Ecto neural progenitor cell (in vitro differentiated cells): ENCODE results near the gene EPB41L4B.

Experiments
- DNase-seq: peaks from one replicate; pipeline ENCODE4 v3.0.0-alpha.2; 2018; ENCODE audit warnings: low spot score

The EPB41L4B gene

DNA sequence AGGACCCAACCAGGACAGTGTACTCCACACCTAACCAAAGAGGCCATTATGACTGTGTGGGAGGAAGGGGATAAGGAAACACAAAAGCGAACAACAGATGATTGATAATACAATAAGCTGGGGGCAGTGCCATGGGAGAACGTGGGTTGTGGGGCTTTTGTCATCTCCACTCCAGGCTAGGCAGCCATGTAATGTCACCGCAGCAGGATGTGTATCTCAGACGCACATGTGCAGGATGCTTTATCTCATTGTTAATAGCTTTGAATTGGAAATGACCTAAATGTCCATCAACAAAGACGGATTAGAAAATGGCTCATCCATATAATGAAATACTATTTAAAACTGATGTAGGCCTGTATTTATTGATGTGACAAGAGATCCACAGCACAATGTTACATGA lies 51.0 kb downstream of the EPB41L4B start:
- DNase-seq: no peak

DNA sequence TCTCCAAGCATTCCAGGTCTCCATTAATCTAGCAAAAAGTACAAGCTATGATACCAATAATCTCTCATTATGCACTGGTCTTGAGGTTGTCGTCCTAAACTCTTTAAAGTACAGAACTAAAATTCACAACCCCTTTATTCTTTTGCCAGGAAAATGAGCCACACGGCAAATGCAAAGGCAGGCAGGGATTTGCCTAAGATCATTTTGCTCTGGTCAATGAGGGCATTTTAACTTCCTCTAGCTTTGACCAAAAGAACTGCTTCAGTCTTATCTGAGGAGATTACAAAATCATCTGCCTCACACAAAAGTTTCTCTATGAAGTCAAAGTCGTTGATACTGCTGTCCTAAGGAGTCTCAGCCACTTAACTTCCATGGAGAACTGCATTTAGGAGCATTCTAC lies 51.8 kb downstream of the EPB41L4B start:
- no peak for DNase-seq

DNA sequence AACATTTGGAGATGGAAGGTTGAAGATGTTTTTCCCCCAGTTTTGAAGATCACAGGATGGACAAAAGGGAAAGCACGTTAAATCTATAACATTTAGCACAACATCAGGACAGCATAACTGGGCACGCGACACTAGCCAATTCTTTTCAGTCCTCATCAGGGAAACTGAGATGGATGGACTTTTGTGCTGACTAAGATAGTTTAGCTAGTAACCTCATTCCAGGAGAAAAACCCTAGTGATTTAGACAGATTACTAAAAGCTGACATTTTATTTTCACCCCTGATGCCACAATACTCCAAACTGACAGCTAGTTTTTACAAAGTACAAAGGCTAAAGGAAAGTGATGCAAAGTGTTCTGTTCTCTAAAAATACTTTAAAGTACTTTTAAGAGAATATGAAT lies 53.3 kb downstream of the EPB41L4B start:
- DNase-seq: no peak

DNA sequence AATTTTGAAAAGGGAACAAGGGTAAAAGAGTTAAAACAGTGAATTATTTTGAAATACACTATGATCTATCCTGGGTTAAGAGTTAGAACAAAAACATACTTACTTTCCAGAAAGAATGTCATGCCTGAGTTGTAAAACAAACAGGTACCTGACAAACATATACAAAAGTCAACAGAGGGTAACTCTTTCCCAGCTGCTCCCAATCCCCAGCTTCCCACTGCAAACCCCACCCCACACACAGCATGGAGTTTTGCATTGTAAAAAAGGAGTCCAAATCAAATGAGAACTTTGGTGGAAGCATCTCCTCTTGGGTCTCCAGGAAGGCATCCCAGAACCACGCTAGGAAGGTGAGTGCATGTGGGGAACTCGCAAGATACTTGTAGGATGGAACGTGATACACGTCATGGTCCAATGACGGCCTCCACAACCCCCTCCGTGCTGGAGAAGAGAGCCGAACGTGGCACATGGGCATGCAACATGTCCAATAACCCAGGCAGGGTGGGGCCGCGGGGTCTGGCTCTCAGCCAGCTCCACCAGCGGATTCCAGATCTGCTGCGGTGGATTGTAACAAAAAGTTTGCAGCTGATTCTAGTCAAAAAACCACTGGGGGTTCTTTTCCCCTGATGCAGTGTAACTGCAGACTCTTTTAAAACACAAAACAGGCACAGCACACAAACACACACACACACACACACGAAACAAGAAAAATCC lies 55.8 kb downstream of the EPB41L4B start:
- no peak for DNase-seq

DNA sequence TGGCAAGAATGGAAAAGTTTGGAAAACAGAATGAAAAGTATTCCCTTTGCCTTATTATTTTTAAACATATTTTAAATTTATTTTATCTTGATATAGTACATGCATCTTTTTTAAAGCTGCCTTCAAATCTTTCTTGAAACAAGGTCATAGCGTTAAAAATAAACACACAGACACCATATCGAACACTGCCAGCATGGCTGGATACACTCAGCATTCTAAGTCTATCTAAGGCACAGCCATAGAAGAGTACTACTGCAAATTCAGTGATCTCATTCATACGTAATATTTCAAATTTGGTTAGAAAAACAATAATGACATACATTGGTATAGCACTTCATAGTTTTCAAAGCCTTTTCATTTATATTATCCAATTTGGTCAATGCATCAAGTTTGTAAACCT lies 57.5 kb downstream of the EPB41L4B start:
- DNase-seq: no peak

DNA sequence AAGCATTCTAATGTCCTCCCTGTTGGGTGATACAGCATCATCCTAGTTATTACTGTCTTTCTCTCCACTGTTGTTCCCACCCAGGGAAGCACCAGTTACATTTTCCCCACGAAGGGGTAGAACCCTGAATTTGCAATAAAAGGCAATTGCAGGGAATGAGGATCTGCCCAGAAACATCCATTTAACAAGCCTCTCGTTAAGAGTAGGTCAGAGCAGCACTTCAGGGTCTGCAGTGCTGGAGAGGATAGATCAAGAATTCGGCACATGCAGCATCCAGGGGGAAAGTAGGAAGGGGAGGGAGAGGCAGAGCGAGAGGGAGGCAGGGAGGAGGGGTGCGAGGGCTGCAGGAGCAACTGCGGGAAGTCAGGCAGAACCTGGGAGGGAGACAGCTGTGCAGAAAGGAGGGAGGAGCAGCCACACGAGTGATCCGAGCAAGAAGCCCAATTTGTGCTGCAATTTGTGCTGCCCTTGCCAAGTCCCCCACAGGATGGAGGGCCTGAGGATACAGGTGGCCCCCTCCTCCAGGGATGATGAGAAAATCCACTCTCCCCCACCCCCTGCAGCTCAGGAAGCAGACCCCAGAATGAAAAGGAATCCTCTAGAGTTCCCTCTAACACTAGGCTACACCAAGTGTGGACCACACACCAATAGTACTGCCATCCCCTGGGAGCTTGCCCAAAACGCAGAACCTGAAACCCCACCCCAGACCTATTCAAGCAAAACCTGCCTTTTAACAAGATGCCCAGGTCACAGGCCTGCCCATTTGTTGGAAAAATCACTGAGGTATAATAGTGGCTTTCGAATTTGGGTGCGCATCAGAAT lies 62.2 kb downstream of the EPB41L4B start:
- peak; percentile 67 for DNase-seq

DNA sequence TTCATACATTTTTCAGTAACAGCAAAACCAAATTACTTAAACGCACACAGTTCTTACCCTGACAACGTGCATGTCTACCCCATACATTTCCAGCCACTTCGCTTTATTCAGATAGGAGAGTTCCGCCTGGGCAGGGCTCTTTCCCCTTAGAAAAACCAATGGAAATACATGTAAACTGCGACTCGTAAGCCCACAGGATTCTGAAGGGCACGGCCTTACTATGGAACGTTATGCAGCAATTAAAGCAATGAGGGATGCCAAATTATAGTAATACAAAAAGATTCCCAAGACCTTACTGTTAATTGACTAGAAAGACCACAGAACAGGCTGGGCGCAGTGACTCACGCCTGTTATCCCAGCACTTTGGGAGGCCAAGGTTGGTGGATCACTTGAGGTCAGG lies 64.5 kb downstream of the EPB41L4B start:
- DNase-seq: no peak

DNA sequence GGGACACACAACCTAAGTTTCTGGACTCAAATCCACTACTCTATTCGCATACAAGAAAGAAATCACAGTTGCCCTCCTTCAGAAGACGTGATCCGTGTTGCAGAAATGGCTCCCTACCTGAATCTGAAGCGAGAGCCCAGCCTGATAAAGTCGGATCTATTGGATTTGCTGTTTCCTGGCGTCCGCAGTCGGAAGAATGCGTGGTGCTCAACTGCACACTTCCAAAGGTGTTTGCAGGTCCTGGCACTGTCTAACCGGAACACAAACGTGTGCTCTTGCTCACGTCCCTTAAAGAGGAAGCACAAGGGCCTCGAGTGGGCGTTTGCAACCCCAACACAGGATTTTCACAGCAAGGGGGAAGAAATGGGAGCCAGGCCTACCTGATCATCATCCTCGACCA lies 65.5 kb downstream of the EPB41L4B start:
- DNase-seq: no peak

DNA sequence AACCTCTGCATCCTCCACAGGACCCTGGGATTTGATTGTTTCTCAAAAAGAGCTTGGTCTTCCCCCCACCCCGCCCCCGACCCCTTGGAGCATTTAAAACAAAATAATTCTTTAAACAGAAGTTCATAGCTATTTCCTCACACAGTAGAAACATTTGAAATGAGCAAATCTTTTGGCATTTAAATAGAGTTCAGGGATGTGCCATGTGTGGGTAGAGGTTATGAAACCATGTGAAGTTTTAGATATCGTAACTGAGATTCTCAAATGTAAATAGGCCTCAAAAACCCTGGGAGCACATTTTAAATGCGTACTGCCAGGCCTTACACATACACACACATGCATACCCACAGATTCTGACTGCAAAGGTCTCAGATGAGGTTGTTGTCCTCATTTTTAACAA lies 66.5 kb downstream of the EPB41L4B start:
- DNase-seq: no peak

DNA sequence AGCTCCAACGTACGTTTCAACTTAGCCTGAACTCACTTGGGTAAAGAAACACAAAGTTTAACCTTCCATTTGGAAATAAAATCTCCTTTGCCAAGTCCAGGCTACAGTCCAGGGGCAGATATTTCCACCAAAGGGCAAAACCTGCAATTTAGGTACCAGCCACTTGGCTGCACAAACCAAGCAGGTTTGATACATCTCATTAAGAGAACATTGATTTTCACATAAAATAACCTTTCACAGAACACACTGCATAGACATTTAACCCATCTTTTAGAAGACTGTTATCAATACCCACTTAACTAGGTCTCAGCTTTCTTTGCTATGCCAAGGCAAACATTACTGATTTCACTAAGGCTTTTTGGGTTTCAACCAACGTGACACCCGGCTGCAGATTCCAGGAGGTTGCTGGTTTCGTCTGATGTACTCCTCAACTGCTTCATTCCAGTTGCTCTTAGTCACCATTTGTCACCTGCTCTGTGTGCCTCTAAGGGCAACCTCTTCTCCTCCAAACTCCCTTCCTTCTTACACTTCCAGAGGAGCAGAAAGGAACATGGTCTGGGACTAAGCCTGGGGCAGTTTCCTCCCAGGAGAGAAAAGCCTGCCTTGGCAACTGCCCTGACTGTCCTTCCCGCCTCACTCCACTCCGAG lies 67.1 kb downstream of the EPB41L4B start:
- DNase-seq: no peak

DNA sequence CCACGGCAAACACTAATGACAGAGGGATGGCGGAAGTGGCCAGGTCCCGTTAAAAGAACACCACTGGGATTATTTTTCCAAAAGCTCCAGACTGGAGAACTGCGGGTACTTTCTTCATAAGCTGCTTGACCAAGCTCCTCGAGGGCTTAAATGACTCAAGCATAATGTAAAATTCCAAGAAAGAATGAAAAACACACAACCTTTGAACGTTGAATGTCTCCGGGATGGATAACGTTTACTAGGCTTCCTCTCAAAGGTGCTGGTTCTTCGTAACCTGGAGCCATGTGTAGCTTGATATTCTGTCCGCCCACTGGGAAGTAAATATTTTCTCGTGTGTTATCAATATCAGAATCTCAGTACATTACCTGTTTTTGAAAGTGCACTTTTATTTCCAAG lies 67.6 kb downstream of the EPB41L4B start:
- no peak for DNase-seq

DNA sequence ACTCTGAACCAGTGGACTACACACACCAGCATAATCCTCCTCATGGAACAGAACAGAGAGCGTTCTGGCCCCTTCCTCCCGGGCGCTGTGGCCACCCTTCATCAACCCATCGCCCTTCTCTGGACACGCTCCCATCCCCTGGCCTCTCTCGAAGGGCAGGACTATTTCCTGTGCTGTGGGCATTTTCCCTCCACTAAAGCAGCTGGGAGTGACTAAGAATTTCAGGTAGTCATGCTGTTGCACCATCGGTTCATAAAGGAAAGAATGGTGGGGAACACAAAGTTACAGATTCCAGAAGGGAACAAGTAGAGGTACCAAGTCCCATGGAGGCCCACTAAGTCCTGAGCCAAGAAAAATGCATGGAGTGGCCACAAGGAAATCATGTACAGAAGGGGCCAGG lies 68.6 kb downstream of the EPB41L4B start:
- no peak for DNase-seq

DNA sequence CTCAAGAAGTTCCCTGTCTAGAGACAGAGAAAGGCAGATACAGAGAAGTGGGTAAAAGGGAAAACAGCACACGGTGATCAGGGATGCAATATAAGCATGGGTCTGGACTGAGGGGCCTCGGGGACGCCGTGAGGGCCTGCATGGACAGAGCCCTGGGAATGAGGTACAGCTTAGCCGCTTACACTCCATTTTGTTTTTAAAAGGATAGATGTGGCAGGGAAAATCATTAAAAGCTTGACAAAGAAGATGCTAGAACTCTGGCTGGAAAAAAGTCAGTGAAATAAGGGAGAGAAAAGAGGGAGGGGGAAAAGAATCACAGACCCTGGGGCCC lies 69.1 kb downstream of the EPB41L4B start:
- DNase-seq: no peak

DNA sequence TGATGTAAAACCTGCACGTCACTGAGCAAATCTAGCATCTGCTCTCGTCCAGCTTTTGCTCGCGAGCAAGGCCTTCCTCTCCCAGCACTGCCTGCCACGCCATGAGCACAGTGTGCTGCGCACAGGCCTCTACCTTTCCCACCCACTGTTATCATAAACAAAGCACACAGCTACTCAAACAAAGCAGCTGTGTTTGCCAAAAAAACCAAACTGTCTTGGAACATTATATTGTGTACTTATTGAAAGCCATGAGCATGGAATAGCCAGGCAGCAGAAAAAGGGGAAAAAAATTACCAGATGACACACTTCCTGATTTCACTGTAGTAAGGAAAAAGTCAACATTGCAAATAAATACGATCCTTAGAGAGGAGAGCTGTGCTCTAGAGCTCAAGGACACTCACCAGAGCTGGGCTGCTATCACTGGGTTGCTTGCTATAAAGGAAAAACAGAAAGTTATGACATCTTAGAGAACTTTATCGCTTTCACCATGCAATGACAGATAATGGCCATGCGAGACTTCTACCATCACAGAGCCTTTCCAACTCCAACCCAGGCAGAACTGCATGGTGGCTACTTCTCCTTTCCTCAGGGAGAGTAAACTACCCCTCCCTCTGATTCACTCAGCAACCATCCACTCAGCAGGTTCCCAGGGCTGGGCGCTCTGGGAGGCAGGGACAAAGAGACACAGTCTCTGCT lies 69.6 kb downstream of the EPB41L4B start:
- no peak for DNase-seq

DNA sequence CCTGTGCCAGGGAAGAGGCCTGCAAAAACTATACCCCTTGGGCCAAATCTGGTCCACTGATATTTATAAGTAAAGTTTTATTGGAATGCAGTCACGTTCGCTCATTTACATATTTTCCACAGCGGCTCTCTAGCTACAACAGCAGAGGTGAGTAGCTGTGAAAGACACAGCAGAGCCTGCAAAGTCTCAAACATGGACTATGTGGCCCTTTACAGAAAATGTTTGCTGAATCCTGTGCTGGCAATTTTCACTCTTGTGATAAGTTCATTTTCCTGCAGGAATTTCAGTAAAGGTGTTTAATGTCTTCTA lies 70.1 kb downstream of the EPB41L4B start:
- DNase-seq: no peak

DNA sequence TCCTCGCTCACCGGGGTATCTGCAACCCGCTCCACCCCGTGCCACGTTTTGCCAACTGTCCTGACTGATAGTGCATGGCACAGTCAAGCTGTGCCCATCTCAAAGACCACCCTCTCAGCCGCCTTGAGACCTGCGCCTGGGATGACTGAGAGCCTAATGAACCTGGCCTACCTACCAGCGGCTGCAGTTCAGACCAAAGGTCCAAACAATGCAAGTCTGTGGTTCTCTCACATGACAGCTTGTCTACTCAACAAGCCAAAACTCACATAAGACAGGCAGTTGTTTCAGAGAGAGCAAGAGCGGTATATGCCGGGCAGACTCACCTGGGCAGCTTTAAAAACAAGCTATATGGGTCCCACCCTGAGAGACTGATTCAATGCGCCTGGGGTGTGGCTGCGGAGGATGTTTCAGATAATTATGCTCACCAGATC lies 70.5 kb downstream of the EPB41L4B start:
- no peak for DNase-seq

DNA sequence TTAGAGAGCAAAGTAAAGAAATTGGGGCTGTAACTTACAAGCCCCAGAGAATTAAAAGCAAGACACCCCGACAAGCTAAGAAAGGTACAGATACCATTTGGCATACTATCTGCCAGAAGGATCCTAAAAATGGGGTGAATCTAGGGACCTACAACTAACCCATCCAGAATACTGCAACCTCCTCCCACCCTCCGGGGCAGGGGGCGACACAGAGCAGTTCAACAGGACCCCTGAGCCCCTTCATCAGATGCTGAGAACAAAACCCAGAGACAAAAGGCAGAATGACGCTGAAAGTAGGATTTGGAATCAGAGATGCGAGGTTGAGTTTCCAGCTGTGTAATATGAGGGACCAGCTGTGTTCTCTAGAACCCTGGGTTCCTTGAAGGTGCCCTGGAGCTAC lies 71.2 kb downstream of the EPB41L4B start:
- DNase-seq: no peak

DNA sequence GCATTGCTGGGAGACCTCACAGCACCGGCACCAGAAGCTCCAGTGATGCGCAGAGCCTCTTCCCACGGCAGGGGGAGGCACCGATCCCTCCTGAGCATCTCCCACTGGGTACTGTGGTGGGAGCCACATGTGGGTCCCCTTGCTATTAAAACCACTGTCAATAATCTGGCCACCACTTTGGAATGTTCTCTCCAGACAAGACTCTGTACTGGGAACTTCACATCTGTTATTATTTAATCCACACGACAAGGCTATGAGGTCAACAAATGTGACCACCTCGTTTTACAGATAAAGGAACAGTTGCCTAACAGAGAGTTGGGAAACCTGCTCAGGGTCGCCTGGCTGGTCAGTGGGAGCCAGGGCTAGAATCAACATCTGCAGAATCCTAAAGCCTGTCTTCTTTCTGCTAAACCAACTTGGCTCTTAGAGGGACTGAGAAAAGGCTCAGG lies 72.7 kb downstream of the EPB41L4B start:
- DNase-seq: no peak

DNA sequence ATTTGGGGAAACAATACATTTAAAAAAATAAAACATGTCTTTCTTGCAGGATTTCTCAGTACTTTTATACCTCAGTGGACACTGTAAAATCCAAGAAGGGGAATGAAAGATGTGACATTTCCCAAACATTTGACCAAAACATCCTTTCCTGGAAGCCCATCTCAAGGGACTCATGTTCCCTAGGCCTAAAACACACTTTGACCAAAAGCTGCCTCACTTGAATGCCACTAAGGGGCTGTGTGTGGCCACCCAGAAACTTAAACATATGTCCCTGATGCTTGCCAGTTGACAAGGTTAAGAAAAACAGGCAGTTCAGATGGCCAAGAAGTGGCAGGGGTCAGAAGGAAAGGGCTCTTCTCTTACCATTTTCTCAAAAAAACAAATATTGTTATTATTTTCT lies 73.6 kb downstream of the EPB41L4B start:
- no peak for DNase-seq

DNA sequence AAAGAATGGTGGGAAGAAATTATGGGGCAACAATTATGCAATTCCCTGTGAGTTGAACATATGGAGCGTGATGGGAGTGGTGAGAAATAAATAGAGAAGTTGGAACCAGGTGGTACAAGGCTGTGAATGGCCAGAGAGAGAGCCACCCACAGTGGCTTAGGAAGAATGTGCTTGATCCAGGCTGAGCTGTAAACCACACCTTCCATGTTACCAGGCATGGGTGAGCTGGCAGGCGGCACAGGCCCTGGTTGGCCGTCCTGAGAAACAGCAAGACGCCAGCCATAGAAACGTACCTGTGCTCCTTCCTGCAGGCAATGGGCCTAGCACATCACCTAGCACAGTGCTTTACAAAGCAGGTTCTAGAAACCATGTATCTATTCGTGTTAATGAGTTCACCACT lies 74.3 kb downstream of the EPB41L4B start:
- DNase-seq: no peak

DNA sequence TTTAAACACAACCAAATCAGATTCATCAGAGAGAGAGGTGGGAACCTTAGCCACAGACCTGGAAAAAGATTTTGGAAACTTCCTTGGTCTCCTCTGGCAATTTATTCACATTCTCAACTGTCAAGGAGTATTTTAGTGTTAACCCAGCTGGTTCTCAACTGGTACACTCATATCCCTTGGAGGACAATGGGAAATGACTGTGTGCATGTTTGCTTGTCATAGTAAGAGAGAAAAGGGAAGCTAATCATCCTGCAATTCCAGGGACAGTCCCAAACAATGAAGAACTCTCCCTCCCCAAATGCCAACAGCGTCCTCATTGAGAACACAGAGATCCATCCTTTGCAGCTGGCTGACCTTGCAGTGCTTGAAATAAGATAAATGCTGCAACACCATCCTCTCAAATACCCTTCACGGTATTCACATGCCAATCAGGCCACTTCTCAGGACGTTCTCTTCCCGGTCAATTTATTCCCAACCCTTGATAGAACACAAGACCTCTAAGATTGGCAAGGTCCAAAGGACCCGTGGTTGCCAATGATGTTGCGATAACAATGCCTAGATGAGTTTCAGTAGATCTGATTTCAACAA lies 75.5 kb downstream of the EPB41L4B start:
- DNase-seq: no peak
